NCI-H69 (cell line): ENCODE data around the gene SPAG16.
A peak's percentile ranks its signal among the peaks of the same experiment; 100 is the strongest.
"Not testable (repeated sequence)": the region's sequence is repeated elsewhere in the genome, so short reads cannot be mapped to it uniquely, and the experiment has no call there.

ENCODE experiments used
- DNase-seq: peaks from one replicate; lab custom pipeline; 2025; lab: John Stamatoyannopoulos, UW

SPAG16 gene

GRCh38 chr2:213834746-213835145 is 550.5 kb downstream of the SPAG16 start:
- DNase-seq: no peak

- DNase-seq: no peak
Measured at GRCh38 chr2:213846856-213847255, 562.6 kb downstream of the SPAG16 start.

- DNase-seq: no peak
Measured at GRCh38 chr2:213847316-213847715, 563.1 kb downstream of the SPAG16 start.

GRCh38 chr2:213848631-213849030 is 564.4 kb downstream of the SPAG16 start:
- DNase-seq: peak; percentile 16

GRCh38 chr2:213861638-213862037 is 577.4 kb downstream of the SPAG16 start:
- no peak for DNase-seq

GRCh38 chr2:213862407-213863076 is 578.3 kb downstream of the SPAG16 start:
- DNase-seq: no peak

- no peak for DNase-seq
Measured at GRCh38 chr2:213863541-213863940, 579.3 kb downstream of the SPAG16 start.

- no peak for DNase-seq
Measured at GRCh38 chr2:213868526-213868925, 584.3 kb downstream of the SPAG16 start.

GRCh38 chr2:213885485-213885884 is 601.2 kb downstream of the SPAG16 start:
- DNase-seq: no peak

- no peak for DNase-seq
Measured at GRCh38 chr2:213914510-213914909, 630.2 kb downstream of the SPAG16 start.

GRCh38 chr2:213920014-213920413 is 635.8 kb downstream of the SPAG16 start:
- no peak for DNase-seq

GRCh38 chr2:213923543-213923942 is 639.3 kb downstream of the SPAG16 start:
- DNase-seq: peak; percentile 95

GRCh38 chr2:213934560-213934959 is 650.3 kb downstream of the SPAG16 start:
- peak; percentile 7 for DNase-seq

- DNase-seq: no peak
Measured at GRCh38 chr2:213958086-213958485, 673.8 kb downstream of the SPAG16 start.

- no peak for DNase-seq
Measured at GRCh38 chr2:213959589-213959988, 675.3 kb downstream of the SPAG16 start.

- DNase-seq: no peak
Measured at GRCh38 chr2:213971536-213971935, 687.3 kb downstream of the SPAG16 start.

- no peak for DNase-seq
Measured at GRCh38 chr2:213980883-213981282, 696.6 kb downstream of the SPAG16 start.

GRCh38 chr2:213989207-213989606 is 704.9 kb downstream of the SPAG16 start:
- DNase-seq: no peak

GRCh38 chr2:213991453-213992108 is 707.3 kb downstream of the SPAG16 start:
- peak; percentile 2 for DNase-seq

- DNase-seq: peak; percentile 6
Measured at GRCh38 chr2:213995400-213996105, 711.3 kb downstream of the SPAG16 start.

GRCh38 chr2:213998976-213999375 is 714.7 kb downstream of the SPAG16 start:
- DNase-seq: not testable (repeated sequence)

GRCh38 chr2:214004463-214004862 is 720.2 kb downstream of the SPAG16 start:
- DNase-seq: no peak

GRCh38 chr2:214005337-214005736 is 721.1 kb downstream of the SPAG16 start:
- DNase-seq: no peak
